Stimulated activated naive CD8-positive, alpha-beta T cell treated with anti-CD3 and anti-CD28 coated beads, Interleukin-15, Interleukin-2, amounts not matched to agents 100 U/mL and 50 U/mL, for 24 hours (primary cell): Measurements from ENCODE around the gene ADORA2B.
A peak's percentile ranks its signal among the peaks of the same experiment; 100 is the strongest.
"Not testable (repeated sequence)": the region's sequence is repeated elsewhere in the genome, so short reads cannot be mapped to it uniquely, and the experiment has no call there.

ENCODE experiments used
- ATAC-seq: fragments of 150-1000 bp; cut with Tn5 transposase; one replicate; pipeline ENCODE4 v1.10.0; 2021
- DNase-seq: peaks from one replicate; pipeline ENCODE4 v3.0.0; 2021

The ADORA2B gene

GRCh38 chr17:15944759-15945526 lies at the start of gene ADORA2B:
TSS of gene ADORA2B (plus strand) at chr17:15945130. CDS start at chr17:15945249, 119 bp downstream.
- peak; percentile 83 for ATAC-seq
- peak; percentile 72 for DNase-seq

- ATAC-seq: no peak
These were observed 48.7 kb upstream of the ADORA2B start for GRCh38 chr17:15896277-15896676.

GRCh38 chr17:15896834-15897233 lies 48.1 kb upstream of the ADORA2B start:
- ATAC-seq: no peak
- no peak for DNase-seq

More at GRCh38 chr17:15896277-15896676, 48.7 kb upstream of the ADORA2B start:
- no peak for DNase-seq

- not testable (repeated sequence) for DNase-seq, ATAC-seq
These were observed 45.3 kb upstream of the ADORA2B start for GRCh38 chr17:15899596-15899995.

- no peak for ATAC-seq
- DNase-seq: no peak
These were observed 44.1 kb upstream of the ADORA2B start for GRCh38 chr17:15900871-15901270.

GRCh38 chr17:15905236-15905635 lies 39.7 kb upstream of the ADORA2B start:
- not testable (repeated sequence) for ATAC-seq, DNase-seq

- DNase-seq (no peak), ATAC-seq (no peak)
These were observed 37.6 kb upstream of the ADORA2B start for GRCh38 chr17:15907290-15907689.

GRCh38 chr17:15908378-15908777 lies 36.6 kb upstream of the ADORA2B start:
- DNase-seq: no peak
- no peak for ATAC-seq

GRCh38 chr17:15909481-15909991 lies 35.4 kb upstream of the ADORA2B start:
- DNase-seq (no peak), ATAC-seq (no peak)

- ATAC-seq (no peak), DNase-seq (no peak)
These were observed 34.1 kb upstream of the ADORA2B start for GRCh38 chr17:15910791-15911190.

GRCh38 chr17:15911701-15912100 lies 33.2 kb upstream of the ADORA2B start:
- not testable (repeated sequence) for ATAC-seq, DNase-seq

- no peak for ATAC-seq
- DNase-seq: no peak
These were observed 32.4 kb upstream of the ADORA2B start for GRCh38 chr17:15912416-15912955.

GRCh38 chr17:15913826-15914225 lies 31.1 kb upstream of the ADORA2B start:
- no peak for ATAC-seq
- no peak for DNase-seq

- peak; percentile 14 for ATAC-seq
These were observed 30.3 kb upstream of the ADORA2B start for GRCh38 chr17:15914400-15915170.

GRCh38 chr17:15915961-15916360 lies 29.0 kb upstream of the ADORA2B start:
- ATAC-seq (no peak), DNase-seq (no peak)

More at GRCh38 chr17:15914400-15915170, 30.3 kb upstream of the ADORA2B start:
- no peak for DNase-seq

GRCh38 chr17:15917021-15917437 lies 27.9 kb upstream of the ADORA2B start:
- ATAC-seq: no peak

GRCh38 chr17:15917438-15918027 lies 27.4 kb upstream of the ADORA2B start:
- DNase-seq: no peak
- ATAC-seq: no peak

More at GRCh38 chr17:15917021-15917437, 27.9 kb upstream of the ADORA2B start:
- DNase-seq: no peak

GRCh38 chr17:15918261-15918660 lies 26.7 kb upstream of the ADORA2B start:
- no peak for DNase-seq
- no peak for ATAC-seq

- DNase-seq (no peak), ATAC-seq (no peak)
These were observed 26.2 kb upstream of the ADORA2B start for GRCh38 chr17:15918661-15919259.

- no peak for ATAC-seq
- no peak for DNase-seq
These were observed 25.5 kb upstream of the ADORA2B start for GRCh38 chr17:15919466-15919865.

- ATAC-seq: no peak
- DNase-seq: no peak
These were observed 24.1 kb upstream of the ADORA2B start for GRCh38 chr17:15920758-15921239.

- DNase-seq (no peak), ATAC-seq (no peak)
These were observed 23.3 kb upstream of the ADORA2B start for GRCh38 chr17:15921640-15922039.
